ENCODE data around the gene SLC44A5.
"Not testable (repeated sequence)": the region's sequence is repeated elsewhere in the genome, so short reads cannot be mapped to it uniquely, and the experiment has no call there.

The SLC44A5 gene

GRCh38 chr1:75354267-75354666, 256.6 kb downstream of the SLC44A5 start:
- DNase-seq, result not testable (repeated sequence)

GRCh38 chr1:75353051-75353450, 257.9 kb downstream of the SLC44A5 start:
- no peak for DNase-seq

- DNase-seq, result no peak
Measured at GRCh38 chr1:75345538-75346292, 265.2 kb downstream of the SLC44A5 start.

GRCh38 chr1:75342786-75343185, 268.1 kb downstream of the SLC44A5 start:
- no peak for DNase-seq

GRCh38 chr1:75341537-75341936, 269.4 kb downstream of the SLC44A5 start:
- no peak for DNase-seq

- peak in 1 of 2 donors; percentile 8 for DNase-seq
Measured at GRCh38 chr1:75338616-75339483, 272.1 kb downstream of the SLC44A5 start.

GRCh38 chr1:75334876-75335389, 276.0 kb downstream of the SLC44A5 start:
- no peak for DNase-seq

GRCh38 chr1:75330624-75331023, 280.3 kb downstream of the SLC44A5 start:
- DNase-seq, result no peak

GRCh38 chr1:75328691-75329090, 282.2 kb downstream of the SLC44A5 start:
- DNase-seq, result no peak

- DNase-seq, result no peak
Measured at GRCh38 chr1:75327395-75327794, 283.5 kb downstream of the SLC44A5 start.

- DNase-seq, result no peak
Measured at GRCh38 chr1:75317976-75318375, 292.9 kb downstream of the SLC44A5 start.

- DNase-seq, result no peak
Measured at GRCh38 chr1:75316230-75316629, 294.7 kb downstream of the SLC44A5 start.

GRCh38 chr1:75312620-75313019, 298.3 kb downstream of the SLC44A5 start:
- DNase-seq, result no peak

- DNase-seq, result no peak
Measured at GRCh38 chr1:75310067-75310466, 300.8 kb downstream of the SLC44A5 start.

GRCh38 chr1:75308365-75308764, 302.5 kb downstream of the SLC44A5 start:
- no peak for DNase-seq

GRCh38 chr1:75305061-75305460, 305.9 kb downstream of the SLC44A5 start:
- no peak for DNase-seq

GRCh38 chr1:75293270-75293669, 317.6 kb downstream of the SLC44A5 start:
- DNase-seq, result no peak

GRCh38 chr1:75292013-75292412, 318.9 kb downstream of the SLC44A5 start:
- DNase-seq, result no peak

- DNase-seq, result no peak
Measured at GRCh38 chr1:75276385-75276784, 334.5 kb downstream of the SLC44A5 start.

- no peak for DNase-seq
Measured at GRCh38 chr1:75275631-75276030, 335.3 kb downstream of the SLC44A5 start.

- no peak for DNase-seq
Measured at GRCh38 chr1:75274920-75275506, 335.9 kb downstream of the SLC44A5 start.

- DNase-seq, result no peak
Measured at GRCh38 chr1:75273110-75273509, 337.8 kb downstream of the SLC44A5 start.

- DNase-seq, result peak in 1 of 2 donors; percentile 52
Measured at GRCh38 chr1:75265792-75266191, 345.1 kb downstream of the SLC44A5 start.

All from hippocampal formation (tissue), 2 donors.